Stimulated activated CD4-positive, alpha-beta T cell treated with anti-CD3 and anti-CD28 coated beads, Interleukin-15, amount 100 ng/mL, for 48 hours (primary cell): Measurements from ENCODE around the gene BCL7C.

Source experiments
- DNase-seq, 2 donors: peaks; one replicate each; pipeline ENCODE4 v3.0.0-alpha.2; 2020; ENCODE audit warnings: low read depth in 2 of 2

Gene BCL7C

DNA sequence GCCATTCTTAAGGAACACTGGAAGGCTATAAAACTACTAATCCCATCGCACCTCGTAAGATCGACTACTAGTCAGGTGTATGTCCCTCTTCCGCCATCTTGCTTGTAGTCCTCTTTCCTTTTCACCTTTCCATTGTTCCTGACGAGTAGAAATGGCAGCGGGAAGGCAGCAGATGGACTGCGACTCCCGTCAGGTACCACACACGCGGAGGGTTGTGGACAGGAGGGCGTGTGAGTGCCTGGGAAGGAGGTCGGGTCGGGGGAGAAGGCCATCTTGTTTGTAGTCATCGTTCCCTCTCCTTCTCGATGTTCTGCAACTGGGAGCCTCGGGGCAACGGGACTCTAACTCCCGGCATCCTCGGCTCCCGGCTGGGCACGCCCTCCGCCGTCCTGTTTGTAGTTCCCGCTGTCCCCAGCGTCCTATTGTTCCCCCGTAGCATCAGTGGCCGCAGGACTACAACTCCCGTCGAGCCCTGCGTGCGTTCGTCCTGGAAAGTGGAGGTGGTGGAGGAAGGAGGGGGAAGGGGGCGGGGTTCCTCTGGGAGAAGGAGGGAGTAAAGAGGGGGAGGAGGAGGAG, 29.2 kb upstream of the BCL7C start:
- peak; percentile 93 to 96 for DNase-seq

DNA sequence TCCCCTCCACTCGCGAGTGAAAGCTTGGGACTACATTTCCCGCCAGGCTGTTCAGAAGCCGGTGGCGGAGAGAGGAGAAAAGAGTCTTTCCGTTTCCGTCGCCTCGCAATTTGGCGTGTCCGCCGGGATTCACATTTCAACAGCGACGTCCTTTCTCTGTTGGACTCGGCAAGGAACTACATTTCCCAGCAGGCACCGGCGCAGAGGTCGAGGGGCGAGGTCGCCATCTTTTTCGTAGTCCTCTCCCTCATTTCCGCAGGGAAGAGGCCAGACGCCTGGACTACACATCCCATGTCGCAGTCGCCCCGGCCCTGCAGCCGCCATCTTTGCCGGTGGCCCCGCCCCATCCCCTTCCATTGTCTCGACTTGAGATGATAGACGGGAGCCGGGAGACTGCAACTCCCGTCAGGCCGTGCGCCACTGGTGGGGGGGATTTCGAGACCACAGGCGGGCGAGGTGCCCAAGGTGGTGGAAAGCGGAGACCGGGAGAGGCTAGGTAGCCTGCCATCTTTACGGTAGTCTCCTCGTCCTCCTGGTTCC, 28.6 kb upstream of the BCL7C start:
- DNase-seq: peak; percentile 100

DNA sequence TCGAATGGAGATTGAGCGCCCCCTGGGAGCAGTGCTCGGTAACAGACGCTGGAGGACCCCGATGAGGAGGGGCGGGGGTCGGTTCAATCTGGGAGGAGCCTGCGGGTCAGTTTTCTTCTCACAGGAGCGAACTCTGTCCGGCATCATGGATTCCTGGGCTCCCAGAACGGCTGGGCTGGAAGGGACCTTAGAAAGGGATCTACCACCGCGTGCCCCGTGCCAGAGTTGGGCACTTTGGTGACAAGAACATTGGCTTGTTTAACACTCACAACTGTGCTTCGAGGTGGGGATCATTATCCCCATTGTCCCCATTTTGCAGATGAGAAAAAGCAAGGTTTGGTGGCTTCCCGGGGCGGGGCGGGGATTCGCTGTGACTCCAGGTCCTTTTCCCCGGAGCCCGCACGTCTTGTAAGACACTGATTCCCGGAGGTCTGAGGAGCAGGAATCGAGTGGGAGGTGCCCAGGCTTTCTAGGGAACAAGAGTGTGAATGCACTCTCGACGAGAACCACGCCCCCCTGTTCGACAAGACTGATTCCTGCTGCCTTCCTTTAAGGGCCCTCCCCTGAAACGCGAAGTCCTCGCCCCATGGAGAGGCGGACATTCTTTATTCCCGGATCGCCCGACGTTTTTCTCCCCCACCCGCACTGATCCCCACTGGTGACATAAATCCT, 28.0 kb upstream of the BCL7C start:
- DNase-seq: peak; percentile 77 to 86

DNA sequence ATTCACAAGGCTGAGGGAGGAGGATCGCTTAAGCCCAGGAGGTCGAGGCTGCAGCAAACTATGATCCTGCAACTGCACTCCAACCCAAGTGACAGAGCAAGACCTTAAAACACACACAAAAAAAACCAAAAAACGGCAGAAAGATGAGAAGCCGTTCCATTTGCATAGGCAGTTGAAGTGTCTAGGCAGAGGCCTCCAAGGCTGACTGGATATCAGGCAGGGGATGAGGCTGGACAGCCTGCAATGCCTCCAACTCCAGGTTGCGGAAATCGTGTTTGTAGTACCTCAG, 27.5 kb upstream of the BCL7C start:
- no peak for DNase-seq

GRCh38 chr16:30920891-30921290, 27.0 kb upstream of the BCL7C start:
- no peak for DNase-seq

DNA sequence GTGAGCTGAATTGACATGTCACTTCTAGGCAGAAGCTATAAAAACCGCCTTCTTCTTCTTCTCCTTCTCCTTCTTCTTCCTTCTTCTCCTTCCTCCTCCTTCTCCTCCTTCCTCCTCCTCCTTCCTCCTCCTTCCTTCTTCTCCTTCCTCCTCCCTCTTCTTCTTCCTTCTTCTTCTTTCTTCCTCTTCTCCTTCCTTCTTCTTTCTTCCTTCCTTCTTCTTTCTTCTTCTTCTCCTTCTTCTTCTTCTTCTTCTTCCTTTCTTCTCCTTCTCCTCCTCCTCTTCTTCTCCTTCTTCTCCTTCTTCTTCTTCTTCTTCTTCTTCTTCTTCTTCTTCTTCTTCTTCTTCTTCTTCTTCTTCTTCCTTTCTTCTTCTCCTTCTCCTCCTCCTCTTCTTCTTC, 24.7 kb upstream of the BCL7C start:
- no peak for DNase-seq

- no peak for DNase-seq
Observed at GRCh38 chr16:30914830-30915229, 21.0 kb upstream of the BCL7C start.

DNA sequence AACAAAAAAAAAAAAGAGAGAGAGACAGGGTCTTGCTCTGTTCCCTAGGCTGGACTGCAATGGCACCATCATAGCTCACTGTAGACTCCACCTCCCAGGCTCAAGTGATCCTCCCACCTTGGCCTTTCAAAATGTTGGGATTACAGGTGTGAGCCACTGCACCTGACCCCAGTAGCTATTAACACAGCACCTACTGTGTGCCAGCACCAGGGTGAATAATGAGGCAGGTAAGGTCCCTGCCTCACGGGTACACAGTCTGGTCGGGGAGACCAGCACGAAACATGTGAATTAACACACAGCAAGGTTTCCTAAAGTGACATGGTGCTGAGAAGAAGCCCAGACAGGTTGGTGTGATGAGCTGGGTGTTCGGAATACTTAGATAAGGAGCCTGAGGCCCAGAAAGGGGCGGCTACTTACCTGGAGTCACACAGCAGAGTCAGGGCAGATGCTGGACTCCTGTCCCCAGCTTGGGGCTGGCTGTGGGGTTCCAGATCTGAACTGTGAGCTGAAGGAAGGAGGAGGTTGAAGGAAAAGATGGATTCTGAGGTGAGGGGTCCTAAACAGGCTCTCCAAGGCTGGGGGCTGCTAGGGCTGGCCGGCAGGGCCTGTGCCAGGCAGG, 19.0 kb upstream of the BCL7C start:
- DNase-seq: no peak

GRCh38 chr16:30910427-30911029, 16.7 kb upstream of the BCL7C start:
- DNase-seq: no peak

- no peak for DNase-seq
Observed at GRCh38 chr16:30907064-30907463, 13.2 kb upstream of the BCL7C start.

- no peak for DNase-seq
Observed at GRCh38 chr16:30904114-30904780, 10.4 kb upstream of the BCL7C start.

GRCh38 chr16:30903596-30903995, 9.7 kb upstream of the BCL7C start:
- DNase-seq: no peak

- no peak for DNase-seq
Observed at GRCh38 chr16:30903002-30903401, 9.1 kb upstream of the BCL7C start.

DNA sequence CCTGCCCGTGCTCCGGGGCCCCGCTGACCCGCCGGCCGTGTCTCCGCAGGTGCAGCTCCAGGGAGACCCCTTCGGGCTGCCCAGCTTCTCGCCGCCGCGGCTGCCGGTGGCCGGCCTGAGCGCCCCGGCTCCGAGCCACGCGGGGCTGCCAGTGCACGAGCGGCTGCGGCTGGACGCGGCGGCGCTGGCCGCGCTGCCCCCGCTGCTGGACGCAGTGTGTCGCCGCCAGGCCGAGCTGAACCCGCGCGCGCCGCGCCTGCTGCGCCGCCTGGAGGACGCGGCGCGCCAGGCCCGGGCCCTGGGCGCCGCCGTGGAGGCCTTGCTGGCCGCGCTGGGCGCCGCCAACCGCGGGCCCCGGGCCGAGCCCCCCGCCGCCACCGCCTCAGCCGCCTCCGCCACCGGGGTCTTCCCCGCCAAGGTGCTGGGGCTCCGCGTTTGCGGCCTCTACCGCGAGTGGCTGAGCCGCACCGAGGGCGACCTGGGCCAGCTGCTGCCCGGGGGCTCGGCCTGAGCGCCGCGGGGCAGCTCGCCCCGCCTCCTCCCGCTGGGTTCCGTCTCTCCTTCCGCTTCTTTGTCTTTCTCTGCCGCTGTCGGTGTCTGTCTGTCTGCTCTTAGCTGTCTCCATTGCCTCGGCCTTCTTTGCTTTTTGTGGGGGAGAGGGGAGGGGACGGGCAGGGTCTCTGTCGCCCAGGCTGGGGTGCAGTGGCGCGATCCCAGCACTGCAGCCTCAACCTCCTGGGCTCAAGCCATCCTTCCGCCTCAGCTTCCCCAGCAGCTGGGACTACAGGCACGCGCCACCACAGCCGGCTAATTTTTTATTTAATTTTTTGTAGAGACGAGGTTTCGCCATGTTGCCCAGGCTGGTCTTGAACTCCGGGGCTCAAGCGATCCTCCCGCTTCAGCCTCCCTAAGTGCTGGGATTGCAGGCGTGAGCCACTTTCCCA, 8.4 kb upstream of the BCL7C start:
- DNase-seq: no peak

DNA sequence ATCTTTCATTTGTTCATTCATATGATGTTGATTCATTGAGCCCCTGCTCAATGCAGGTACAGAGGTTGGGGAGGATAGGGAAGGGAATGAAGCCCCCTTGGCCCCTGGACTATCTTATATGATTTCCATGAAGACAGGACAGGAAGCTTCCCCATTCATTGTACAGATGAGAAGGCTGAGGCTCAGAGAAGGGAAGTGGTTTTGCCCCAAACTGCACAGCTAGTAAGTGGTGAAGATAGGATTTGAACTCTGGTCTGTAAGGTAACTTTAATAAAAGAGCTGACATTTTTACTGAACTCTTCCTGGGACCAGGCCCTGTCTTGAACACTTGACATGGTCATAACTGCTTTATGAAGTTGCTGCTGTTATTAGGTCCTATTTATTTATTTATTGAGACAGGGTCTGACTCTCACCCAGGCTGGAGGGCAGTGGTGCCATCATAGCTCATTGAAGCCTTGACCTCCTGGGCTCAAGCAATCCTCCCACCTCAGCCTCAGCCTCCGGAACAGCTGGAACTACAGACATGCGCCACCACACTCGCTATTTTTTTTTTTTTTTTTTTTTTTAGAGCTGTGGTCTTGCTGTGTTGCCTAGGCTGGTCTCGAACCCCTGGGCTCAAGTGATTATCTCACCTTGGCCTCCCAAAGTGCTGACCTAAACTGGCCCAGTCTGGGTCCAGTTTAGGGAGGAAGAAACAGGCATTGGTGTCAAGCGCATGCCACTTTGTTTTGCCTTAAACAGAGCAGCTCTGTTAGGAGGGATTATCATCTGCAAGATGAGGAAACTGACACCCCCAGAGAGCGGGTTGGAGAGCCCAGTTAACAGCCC, 7.5 kb upstream of the BCL7C start:
- DNase-seq: no peak

GRCh38 chr16:30900588-30900987, 6.7 kb upstream of the BCL7C start:
- DNase-seq: no peak

DNA sequence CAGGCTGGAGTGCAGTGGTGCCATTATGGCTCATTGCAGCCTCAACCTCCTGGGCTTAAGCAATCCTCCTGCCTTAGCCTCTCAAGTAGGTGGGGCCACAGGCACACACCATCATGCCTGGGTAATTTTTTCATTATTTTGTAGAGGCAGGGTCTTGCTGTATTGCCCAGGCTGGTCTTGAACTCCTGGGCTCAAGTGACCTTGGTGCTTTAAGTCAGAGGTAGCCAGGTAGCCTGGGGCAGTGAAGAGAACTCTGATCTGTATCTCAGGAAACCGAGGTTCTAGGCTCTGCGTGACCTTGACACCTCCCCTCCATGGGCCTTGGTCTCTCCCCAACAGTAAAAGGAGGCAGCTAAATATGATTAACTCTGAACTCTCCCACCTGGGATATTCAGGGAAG, 5.9 kb upstream of the BCL7C start:
- DNase-seq: no peak

DNA sequence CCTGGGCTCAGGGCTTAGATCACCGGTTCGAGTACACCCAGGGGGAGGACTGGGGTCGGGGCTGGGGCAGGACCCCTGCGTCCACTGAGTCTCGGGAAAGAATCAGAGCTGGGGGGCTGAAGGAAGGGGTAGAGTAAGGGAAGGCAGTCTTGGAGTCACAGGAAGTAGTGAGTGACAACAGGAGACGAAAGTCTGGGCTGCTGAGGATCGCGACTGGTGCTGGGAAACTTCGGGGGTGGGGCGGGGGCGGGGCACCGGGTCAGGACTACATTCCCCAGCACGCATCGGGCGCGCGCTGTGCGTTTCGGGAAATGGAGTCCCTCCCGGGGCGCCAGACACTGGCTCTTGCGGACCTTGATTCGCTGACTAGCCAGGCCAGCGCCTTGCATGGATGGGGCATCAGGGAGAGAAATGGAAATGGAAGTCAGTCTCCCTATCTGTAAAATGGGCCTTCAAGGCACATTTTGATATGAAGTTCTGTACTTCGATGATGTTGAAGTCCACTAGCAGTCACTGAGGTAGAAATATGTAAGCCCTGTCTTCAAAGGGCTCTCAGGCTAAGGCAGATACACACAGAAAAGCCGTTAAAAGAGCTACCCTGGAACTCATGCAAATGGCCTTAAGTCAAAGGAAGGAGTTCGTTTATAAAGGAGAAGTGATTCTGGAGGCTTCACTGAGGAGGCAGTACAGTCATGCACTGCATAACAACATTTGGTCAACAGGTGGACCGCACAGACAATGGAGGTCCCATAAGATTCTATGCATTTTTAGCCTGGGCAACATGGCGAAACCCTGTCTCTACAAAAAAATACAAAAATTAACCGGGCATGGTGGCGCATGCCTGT, 3.2 kb upstream of the BCL7C start:
- DNase-seq: peak; percentile 71 to 82

- DNase-seq: no peak
Observed at GRCh38 chr16:30896261-30896888, 2.5 kb upstream of the BCL7C start, which contains the start of gene CTF1. CTF1 (plus strand) TSS chr16:30896614; CDS start chr16:30896644, 30 bp downstream.
